SU-DHL-6 (cell line): ENCODE data around the gene RPS15.

ENCODE experiments used
- EZH2phosphoT487 ChIP-seq: fragments of 200-600 bp; sonication (generic), shearing (Covaris generic); conservative IDR thresholded peaks from 2 replicates; pipeline ENCODE4 v1.6.1; 2018; ENCODE audit warnings: mild to moderate bottlenecking, antibody characterized with exemption, low read length, moderate library complexity, mixed read lengths
- TF ChIP-seq, protein P1 (sequence below): fragments of 200-600 bp; sonication (generic); IDR thresholded peaks from one replicate; pipeline ENCODE4 v1.5.1; 2017; ENCODE audit warnings: antibody characterized with exemption, mild to moderate bottlenecking, low read length, moderate library complexity; ENCODE audit not compliant: insufficient read depth, poor library complexity, severe bottlenecking

DNA sequence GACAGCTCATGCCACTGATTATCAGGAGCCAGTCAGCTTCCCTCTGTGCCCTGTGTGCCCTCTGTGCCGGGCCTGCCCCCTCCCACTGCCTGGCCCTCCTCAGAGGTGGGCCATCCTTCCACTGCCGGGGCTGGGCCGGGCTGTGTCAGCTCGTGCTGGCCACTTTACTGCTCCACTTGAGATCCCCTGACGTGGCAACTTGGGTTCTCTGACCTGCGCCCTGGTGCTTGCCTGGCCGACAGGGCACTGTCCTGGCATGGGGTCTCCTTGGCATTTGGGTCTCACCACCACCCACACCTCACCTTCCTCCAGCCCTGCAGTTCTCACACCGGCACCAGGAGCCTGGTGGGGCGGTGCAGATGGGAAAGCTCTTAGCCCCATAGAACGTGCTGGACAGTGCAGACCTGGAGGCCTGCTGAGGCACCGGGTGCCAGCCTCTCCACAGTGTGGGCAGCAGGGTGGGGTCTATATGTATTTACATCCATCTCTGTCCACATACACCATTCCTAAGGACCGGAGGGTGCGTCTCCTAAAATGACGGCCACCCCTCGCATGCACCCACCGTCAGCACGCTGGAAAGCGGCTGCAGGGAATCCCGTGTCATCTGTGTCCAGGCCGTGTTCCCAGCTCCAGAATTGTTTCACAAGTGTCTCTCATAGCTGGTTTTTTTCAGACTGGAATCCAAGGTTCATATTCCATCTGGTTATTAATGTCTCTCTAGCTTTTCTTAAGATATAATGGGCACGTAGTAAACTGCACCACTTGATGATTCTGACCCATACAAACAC is 19.1 kb upstream of the RPS15 start:
- TF ChIP-seq, protein P1, sequence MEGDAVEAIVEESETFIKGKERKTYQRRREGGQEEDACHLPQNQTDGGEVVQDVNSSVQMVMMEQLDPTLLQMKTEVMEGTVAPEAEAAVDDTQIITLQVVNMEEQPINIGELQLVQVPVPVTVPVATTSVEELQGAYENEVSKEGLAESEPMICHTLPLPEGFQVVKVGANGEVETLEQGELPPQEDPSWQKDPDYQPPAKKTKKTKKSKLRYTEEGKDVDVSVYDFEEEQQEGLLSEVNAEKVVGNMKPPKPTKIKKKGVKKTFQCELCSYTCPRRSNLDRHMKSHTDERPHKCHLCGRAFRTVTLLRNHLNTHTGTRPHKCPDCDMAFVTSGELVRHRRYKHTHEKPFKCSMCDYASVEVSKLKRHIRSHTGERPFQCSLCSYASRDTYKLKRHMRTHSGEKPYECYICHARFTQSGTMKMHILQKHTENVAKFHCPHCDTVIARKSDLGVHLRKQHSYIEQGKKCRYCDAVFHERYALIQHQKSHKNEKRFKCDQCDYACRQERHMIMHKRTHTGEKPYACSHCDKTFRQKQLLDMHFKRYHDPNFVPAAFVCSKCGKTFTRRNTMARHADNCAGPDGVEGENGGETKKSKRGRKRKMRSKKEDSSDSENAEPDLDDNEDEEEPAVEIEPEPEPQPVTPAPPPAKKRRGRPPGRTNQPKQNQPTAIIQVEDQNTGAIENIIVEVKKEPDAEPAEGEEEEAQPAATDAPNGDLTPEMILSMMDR: no peak
- TF ChIP-seq EZH2phosphoT487: no peak
